Dedifferentiated amniotic fluid mesenchymal stem cell (primary cell): ENCODE measurements around the gene PPIL6.

Source experiments
- DNase-seq: peaks from one replicate; pipeline ENCODE4 v3.0.0-alpha.2; 2016; ENCODE audit errors: extremely low spot score

The PPIL6 gene

DNA sequence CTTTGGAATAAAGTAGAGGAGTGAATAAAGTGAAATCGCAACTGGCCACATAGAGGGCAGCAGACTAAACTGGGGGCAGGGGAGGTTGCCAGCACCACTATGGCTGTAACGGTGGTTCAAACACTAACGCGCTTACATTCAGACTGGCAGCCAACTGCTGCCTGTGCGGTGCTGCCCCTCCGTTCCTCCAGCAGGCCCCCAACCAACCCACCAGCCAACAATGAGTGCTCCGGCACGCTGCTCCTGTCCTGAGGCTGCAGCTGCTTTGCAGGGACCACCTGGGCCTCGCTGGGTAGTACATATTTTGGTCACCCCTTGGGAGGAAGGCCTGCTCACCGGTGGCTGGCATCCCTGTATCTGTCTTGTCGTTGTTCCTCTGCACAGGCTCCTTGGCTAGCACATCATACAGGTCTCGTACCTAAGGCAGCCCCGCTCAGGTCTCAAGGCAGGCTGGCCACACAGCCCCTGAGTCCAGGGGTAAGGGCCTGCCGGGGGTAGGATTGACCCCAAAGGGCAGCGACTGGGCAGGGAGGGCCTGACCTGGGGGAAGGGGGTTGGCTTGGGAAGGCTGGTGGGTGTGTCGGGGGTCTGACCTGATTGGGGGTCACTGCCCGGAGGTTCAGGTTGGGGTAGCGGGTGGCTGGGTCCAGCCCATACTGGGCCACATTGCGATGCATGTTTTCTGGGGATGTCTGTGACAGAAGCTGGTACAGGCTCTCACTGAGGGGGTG lies 8.8 kb upstream of the PPIL6 start:
- no peak for DNase-seq

DNA sequence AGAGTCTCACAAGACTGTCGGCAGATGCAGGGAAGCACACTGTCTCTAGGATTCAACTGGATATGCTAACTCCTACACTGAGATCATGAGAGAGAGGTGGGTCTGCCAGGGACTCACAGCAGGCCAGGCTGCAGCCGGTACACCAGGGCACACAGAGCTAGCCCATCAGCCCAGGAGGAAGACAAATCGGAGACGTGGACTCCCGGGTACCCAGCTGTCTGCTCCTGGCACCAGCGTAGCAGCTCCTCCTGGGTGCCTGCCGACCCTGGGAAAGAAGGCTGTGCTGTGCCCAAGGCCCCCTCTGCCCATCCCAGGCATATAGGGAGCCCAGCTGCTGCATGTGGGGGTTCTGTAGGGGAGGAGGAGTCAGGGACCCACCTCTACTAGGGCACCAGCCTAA lies 8.2 kb upstream of the PPIL6 start:
- DNase-seq: no peak

DNA sequence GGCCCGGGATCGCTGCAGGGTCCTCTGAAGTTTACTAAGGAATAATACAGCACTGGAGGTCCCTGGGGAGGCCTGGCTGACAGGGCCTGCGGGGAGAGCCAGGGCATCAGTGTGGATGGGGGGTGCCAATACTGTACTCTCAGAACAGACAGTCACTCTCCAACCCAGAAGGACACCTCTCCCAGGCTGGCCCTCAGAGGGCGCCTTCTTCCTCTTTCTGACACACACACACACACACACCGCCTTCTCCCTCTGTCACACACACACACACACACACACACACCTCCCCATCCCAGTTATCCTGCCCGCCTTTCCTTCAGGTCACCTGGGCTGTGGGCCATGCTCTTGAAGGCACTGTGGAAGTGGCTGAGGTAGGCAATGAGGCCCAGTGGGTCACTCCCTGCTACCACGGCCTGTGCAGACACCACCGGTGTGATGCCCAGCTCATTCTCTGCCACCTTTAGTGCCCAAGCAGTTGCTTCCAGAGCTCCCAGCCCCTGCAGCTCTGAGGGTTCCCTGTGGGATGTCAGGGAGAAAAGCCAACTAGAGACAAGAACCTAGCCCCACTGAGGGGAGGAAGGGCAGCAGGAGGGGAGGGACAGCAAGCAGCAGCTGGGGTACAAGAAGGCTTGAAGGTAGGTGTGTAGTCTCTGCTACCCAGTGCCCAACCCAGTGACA lies 7.6 kb upstream of the PPIL6 start:
- DNase-seq: no peak

- no peak for DNase-seq
These were observed 6.7 kb upstream of the PPIL6 start for GRCh38 chr6:109447087-109447486.

DNA sequence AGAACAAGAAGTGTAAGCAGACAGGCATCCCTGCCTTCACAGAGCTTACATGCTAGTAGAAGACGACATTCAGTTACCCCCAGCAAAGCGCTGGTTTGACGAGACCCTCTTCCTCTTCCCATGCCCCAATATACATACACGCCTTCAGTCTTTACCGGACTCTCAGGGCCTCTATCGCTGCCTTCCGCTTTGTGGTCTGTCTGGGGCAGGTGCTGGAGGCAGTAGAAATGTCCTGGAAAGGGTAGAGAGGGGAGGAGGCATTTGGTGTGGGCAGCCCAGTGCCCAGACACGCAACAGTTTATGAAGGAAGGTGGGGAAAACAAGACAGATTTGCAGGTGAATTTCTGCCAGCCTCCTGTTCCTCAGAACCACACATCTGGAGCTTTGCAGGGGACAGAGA lies 6.1 kb upstream of the PPIL6 start:
- no peak for DNase-seq

DNA sequence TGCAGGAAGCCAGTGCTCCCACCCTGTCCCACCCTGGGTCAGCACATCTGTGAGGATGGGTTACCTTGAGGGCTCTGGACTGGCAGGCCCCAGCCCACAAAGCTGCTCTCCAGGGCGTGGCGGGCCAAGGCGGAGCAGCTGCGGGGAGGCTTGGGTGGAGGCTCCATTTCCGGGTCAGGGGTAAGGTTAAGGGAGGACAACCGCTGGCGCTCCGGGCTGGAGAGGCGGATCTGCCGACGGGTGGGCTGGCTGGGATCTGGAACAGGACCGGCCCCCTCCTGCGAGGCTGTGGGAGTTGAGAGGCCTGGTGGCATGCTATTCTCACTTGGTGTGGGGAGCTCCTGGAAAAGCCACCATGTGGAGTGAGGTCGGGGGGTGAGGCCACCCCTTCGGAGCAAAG lies 5.6 kb upstream of the PPIL6 start:
- DNase-seq: no peak

- DNase-seq: no peak
These were observed 5.0 kb upstream of the PPIL6 start for GRCh38 chr6:109445382-109445781.

DNA sequence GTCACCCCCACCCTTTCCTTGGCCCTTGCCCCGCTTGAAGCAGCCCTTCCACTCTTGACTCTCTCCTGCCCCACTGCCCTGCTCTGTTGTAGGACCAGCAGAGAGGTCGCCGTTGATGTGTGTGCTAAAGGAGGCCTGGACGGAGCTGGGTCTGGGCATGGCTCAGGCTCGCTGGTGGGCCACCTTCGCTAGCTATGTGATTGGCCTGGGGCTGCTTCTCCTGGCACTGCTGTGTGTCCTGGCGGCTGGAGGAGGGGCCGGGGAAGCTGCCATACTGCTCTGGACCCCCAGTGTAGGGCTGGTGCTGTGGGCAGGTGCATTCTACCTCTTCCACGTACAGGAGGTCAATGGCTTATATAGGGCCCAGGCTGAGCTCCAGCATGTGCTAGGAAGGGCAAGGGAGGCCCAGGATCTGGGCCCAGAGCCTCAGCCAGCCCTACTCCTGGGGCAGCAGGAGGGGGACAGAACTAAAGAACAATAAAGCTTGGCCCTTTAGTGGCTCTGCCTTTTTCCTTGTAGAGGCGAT lies 3.1 kb upstream of the PPIL6 start:
- DNase-seq: no peak

DNA sequence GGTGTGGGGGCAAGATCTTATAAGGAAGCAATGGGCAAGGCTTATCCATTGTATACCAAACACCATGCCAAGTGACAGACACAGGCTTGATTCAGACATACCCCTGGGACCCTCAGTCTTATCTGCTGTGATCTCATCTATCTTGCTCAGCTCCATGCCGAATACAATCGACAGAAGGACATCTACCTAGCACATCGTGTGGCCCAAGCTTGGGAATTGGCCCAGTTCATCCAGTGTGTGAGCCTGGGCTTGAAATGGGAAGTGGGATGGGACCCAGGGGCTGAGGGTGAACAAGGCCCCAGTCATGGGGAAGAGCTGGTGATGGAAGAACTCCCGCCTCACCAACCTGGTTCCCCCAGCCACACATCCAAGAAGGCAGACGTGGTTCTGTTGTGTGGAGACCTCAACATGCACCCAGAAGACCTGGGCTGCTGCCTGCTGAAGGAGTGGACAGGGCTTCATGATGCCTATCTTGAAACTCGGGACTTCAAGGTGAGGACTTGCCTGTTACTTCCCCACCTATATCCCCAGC lies 2.0 kb upstream of the PPIL6 start:
- DNase-seq: no peak

DNA sequence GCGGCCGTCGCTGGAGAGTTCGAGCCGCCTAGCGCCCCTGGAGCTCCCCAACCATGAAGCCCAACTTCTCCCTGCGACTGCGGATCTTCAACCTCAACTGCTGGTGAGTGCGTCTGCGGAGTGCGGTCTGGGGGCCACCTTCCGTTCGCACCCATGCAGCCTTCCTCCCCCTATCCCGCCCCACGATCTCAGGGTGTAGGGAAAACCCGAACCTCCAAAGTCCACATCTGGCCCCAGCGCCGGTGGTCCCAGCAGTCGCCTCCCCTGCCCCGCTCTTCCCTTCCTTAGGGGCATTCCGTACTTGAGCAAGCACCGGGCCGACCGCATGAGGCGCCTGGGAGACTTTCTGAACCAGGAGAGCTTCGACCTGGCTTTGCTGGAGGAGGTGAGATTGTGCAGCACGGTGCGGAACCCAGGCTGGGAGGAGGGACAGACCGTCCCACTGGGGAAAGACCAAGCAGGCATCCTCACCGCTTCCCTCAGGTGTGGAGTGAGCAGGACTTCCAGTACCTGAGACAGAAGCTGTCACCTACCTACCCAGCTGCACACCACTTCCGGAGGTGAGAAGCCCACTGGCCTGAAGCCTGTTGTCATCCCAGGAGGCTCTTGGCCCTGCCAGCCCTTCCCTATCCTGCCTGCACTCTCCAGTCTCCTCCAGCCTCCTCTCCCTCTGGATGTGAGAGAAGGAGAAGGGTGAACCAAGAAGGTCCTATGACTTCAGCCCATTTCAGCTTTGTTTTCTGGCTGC lies 815 bp upstream of the PPIL6 start:
- peak; percentile 18 for DNase-seq

DNA sequence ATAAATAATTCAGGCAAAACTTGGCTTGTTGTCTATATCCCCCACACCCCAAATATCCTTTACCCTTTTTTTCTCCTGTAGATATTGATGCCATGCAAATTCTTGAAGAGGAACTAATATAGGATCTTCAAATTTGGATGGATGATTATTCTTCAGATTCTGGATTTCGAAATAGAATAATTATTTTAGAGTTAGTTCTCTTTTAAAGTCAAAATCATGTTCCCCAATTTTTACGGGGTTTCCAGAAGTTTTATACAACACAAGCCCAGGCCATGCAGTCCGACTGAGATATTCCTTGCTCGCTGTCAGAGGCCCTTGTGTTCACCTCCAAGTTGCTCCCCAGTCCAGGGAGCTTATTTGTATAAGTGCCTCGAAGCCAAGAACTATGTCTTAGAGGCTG lies 4.4 kb downstream of the PPIL6 start:
- DNase-seq: no peak

- DNase-seq: no peak
These were observed 6.0 kb downstream of the PPIL6 start for GRCh38 chr6:109434456-109434855.

DNA sequence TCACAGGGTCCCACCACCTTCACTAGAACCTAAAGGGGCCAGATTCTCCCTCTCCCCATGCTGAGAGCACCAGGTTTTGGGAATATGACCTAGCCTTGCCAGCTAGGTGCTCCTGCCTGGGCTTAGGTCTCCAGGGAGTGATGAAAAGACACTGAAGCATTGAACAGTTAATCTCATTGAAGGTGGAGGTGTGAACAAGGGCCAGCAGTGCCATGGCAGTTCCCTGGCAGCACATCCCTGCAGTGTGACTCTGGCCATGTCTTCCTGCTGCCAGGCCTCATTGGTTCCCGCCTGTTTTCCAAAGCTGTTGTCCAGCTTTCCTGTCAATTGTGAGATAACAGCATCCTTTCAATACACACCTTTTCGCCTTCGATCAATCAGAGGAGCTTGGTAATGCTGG lies 10.9 kb downstream of the PPIL6 start:
- DNase-seq: no peak

DNA sequence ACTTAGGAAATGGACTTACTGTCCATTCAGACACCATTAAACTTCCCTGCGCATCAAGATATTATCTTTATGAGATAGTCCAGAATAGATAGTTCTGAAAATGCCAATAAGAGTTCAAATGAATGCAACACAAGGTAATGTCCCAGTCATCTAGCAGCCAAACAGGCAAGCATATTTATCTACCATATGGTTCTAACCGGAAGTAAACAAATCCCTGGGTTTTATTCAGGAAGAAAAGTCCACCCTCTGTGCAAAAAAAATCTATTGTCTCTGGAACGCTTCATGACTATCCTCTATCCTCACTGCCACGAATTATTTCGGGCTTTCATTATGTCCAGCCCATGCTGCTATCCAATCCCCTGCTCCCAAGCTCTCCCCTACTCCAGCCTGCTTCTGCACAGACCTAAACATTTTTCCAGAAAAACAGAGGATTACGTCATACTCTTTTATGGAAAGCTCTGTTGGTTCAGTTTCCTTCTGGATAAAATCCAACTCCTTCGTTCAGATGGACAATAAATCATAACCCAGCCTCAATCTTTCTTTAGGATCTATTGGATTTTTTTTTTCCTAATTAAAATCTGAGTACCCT lies 11.4 kb downstream of the PPIL6 start:
- peak; percentile 59 for DNase-seq

DNA sequence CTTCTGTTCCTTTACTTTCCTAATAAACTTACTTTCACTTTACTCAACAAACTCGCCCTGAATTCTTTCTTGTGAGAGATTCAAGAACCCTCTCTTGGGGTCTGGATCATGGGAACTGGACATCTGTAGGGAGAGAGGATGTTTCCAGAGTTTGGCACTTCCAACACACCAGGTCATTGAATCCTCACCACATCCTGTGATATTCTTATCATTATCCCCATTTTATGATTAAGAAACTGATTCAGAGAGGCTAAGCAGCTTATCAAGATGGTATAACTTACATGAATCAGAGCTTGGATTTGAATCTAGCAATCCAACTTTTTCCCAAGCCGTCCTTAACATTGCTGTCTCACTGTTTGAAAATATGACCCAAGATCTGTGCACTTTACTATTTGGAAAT lies 15.5 kb downstream of the PPIL6 start:
- DNase-seq: no peak

DNA sequence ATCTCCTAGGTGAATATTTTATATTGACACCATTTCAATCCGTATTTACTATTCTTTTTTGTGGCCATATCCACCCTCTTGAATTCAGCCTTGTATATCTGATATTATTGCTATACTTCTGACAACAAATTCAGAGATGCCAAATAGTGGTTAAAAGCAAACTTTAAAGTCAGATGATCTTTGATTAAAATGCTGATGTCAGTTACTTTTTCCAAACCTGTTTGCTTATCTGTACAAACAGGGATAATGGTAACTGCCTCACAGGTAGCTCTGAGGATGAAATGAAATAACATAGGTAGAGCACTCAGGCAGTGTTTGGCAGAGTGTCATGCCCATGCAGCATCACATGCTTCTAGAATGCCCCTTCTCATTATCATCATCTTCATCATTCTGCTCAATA lies 19.2 kb downstream of the PPIL6 start:
- no peak for DNase-seq

DNA sequence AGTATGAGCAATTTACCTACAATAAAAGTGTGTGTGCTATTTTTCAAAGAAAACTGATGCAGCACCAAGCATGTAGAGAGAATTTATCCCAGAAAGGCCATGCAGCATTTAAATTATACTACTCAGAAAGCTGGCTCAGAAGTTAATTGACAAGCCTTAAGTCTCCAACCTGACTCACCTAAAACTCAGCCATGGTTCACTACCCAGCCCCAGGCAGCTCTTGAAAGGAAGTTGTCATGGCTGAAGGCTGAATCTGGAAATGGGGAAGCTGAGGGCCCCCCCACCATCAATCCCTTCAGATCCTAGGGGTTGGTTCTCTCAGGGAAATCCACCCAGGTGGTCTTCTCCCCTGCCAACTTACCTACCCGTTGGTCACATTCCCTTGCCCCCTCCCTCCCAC lies 19.7 kb downstream of the PPIL6 start:
- DNase-seq: no peak

DNA sequence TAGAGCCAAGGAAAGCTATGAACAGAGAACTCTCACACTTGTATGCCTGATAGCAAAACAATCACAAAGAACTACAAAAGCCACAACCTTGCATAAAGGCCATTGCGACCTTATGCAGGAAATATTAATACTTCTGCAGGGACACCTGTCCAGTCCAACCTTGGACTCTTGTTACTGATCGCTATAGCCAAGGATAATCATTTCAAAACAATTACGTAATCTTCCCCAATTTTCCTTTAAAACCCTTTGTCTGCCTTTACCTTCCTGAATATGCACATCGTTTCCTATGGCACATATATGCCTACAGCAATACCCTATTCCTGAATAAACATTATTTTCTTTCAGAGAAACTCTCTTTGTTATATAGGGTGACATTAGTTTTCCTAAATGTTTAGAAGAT lies 22.8 kb downstream of the PPIL6 start:
- no peak for DNase-seq

- no peak for DNase-seq
These were observed 29.4 kb downstream of the PPIL6 start for GRCh38 chr6:109411034-109411433.

GRCh38 chr6:109406196-109406595 lies 34.2 kb downstream of the PPIL6 start:
- no peak for DNase-seq

DNA sequence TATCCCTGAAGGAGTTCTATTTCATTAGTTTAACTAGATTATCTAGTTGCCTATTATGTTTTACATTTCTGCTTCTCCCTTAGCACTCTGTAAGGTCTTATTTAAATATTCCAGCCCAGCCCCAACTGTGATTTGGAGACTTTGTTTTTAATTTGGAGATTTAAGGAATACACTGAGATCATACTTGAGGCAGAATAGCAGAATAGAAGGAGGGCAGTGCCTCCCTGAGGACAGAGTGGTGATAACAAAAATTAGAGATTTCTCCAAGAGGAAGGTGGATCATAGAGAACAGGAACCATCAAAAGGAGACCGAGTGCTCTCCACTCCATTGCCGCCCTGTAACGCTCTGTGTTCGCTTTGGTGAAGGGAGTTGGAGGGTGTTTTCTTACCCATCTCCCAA lies 43.4 kb downstream of the PPIL6 start:
- DNase-seq: no peak

- DNase-seq: no peak
These were observed 44.2 kb downstream of the PPIL6 start for GRCh38 chr6:109396046-109396718.
